ENCODE results near the gene KRTAP9-8.
"Not testable (repeated sequence)": the region's sequence is repeated elsewhere in the genome, so short reads cannot be mapped to it uniquely, and the experiment has no call there.

Gene KRTAP9-8

GRCh38 chr17:41237949-41238437 lies at the start of gene KRTAP9-8:
Gene KRTAP9-8, plus strand, starts transcription at chr17:41237999. Its CDS starts 53 bp downstream, at chr17:41238052.
- DNase-seq (ENCODE audit: low read depth in 2 of 2) = not testable (repeated sequence)

- not testable (repeated sequence) for DNase-seq (ENCODE audit: low read depth in 2 of 2)
Observed at GRCh38 chr17:41189837-41190318, 47.9 kb upstream of the KRTAP9-8 start, which contains the start of gene KRTAP9-1. Gene KRTAP9-1, plus strand, starts transcription at chr17:41189887. Its CDS starts 0 bp downstream, at chr17:41189887.

- DNase-seq (ENCODE audit: low read depth in 2 of 2) = no peak
Observed at GRCh38 chr17:41190328-41190727, 47.5 kb upstream of the KRTAP9-8 start.

- DNase-seq (ENCODE audit: low read depth in 2 of 2) = no peak
Observed at GRCh38 chr17:41196068-41196467, 41.7 kb upstream of the KRTAP9-8 start.

GRCh38 chr17:41199421-41200078 lies 38.2 kb upstream of the KRTAP9-8 start:
- no peak for DNase-seq (ENCODE audit: low read depth in 2 of 2)

- DNase-seq (ENCODE audit: low read depth in 2 of 2) = no peak
Observed at GRCh38 chr17:41211845-41212466, 25.8 kb upstream of the KRTAP9-8 start.

- DNase-seq (ENCODE audit: low read depth in 2 of 2) = no peak
Observed at GRCh38 chr17:41212524-41213169, 25.2 kb upstream of the KRTAP9-8 start.

- no peak for DNase-seq (ENCODE audit: low read depth in 2 of 2)
Observed at GRCh38 chr17:41215681-41216080, 22.1 kb upstream of the KRTAP9-8 start.

- DNase-seq (ENCODE audit: low read depth in 2 of 2) = no peak
Observed at GRCh38 chr17:41223821-41224220, 14.0 kb upstream of the KRTAP9-8 start.

GRCh38 chr17:41226051-41226450 lies 11.7 kb upstream of the KRTAP9-8 start:
- DNase-seq (ENCODE audit: low read depth in 2 of 2) = no peak

- DNase-seq (ENCODE audit: low read depth in 2 of 2) = not testable (repeated sequence)
Observed at GRCh38 chr17:41226598-41227095, 11.2 kb upstream of the KRTAP9-8 start, which contains the start of gene KRTAP9-2. Gene KRTAP9-2, plus strand, starts transcription at chr17:41226648. Its CDS starts 7 bp downstream, at chr17:41226655.

GRCh38 chr17:41230094-41230493 lies 7.7 kb upstream of the KRTAP9-8 start:
- DNase-seq (ENCODE audit: low read depth in 2 of 2) = no peak

GRCh38 chr17:41231731-41232130 lies 6.1 kb upstream of the KRTAP9-8 start:
- no peak for DNase-seq (ENCODE audit: low read depth in 2 of 2)

GRCh38 chr17:41232399-41233105 lies 5.2 kb upstream of the KRTAP9-8 start, which contains the start of gene KRTAP9-3:
Gene KRTAP9-3, plus strand, starts transcription at chr17:41232449. Its CDS starts 53 bp downstream, at chr17:41232502.
- DNase-seq (ENCODE audit: low read depth in 2 of 2) = not testable (repeated sequence)

GRCh38 chr17:41237116-41237515 lies 683 bp upstream of the KRTAP9-8 start:
- not testable (repeated sequence) for DNase-seq (ENCODE audit: low read depth in 2 of 2)

- DNase-seq (ENCODE audit: low read depth in 2 of 2) = not testable (repeated sequence)
Observed at GRCh38 chr17:41246995-41247787, 9.4 kb downstream of the KRTAP9-8 start.

GRCh38 chr17:41249637-41250240 lies 11.9 kb downstream of the KRTAP9-8 start, which contains the start of gene KRTAP9-4:
Gene KRTAP9-4, plus strand, starts transcription at chr17:41249687. Its CDS starts 34 bp downstream, at chr17:41249721.
- DNase-seq (ENCODE audit: low read depth in 2 of 2) = not testable (repeated sequence)

GRCh38 chr17:41251261-41251660 lies 13.5 kb downstream of the KRTAP9-8 start:
- DNase-seq (ENCODE audit: low read depth in 2 of 2) = no peak

GRCh38 chr17:41254861-41255260 lies 17.1 kb downstream of the KRTAP9-8 start:
- DNase-seq (ENCODE audit: low read depth in 2 of 2) = no peak

Measured in stimulated activated CD8-positive, alpha-beta memory T cell treated with anti-CD3 and anti-CD28 coated beads, Interleukin-7, amount 100 ng/mL, for 1 hour (primary cell).